Transverse colon (tissue), 4 donors: ENCODE measurements around the gene SH3RF3. TPM values are rescaled to one million over a fixed set of nuclear protein-coding genes. Genes with fewer than 3 reads are reported as not detected.

Experiments
- DNase-seq: peaks from one replicate; pipeline ENCODE4 v3.0.0-alpha.2; 2019
- H3K27ac ChIP-seq, 4 donors: fragments of 200-600 bp; sonication (generic); 2 replicates each; pipeline ENCODE4 v1.5.1; 2016 to 2018; ENCODE audit warnings: inconsistent platforms in 4 of 4
- H3K27me3 ChIP-seq: fragments of 200-600 bp; sonication (generic); 2 replicates; pipeline ENCODE4 v1.5.1; 2017; ENCODE audit warnings: inconsistent platforms
- H3K36me3 ChIP-seq, 4 donors: fragments of 200-600 bp; sonication (generic); 2 replicates each; pipeline ENCODE4 v1.5.1; 2017 to 2019; ENCODE audit warnings: inconsistent platforms in 4 of 4
- H3K4me1 ChIP-seq, 4 donors: fragments of 200-600 bp; sonication (generic); 2 replicates each; pipeline ENCODE4 v1.5.1; 2017 to 2020; ENCODE audit warnings: inconsistent platforms in 4 of 4
- H3K4me3 ChIP-seq, 4 donors: fragments of 200-600 bp; sonication (generic); 1 replicate in 1 of 4; 2 replicates in 3 of 4; pipeline versions ENCODE4 v1.5.1 to v1.6.1; 2017 to 2019; ENCODE audit warnings: inconsistent platforms in 4 of 4
- H3K9me3 ChIP-seq, 2 donors: fragments of 200-600 bp; sonication (generic); 2 replicates each; pipeline ENCODE4 v1.5.1; 2017 to 2019; ENCODE audit warnings: inconsistent platforms in 2 of 2
- CTCF ChIP-seq, 5 experiments: fragments of 200-600 bp in 3 of 5; fragments of 450-650 bp in 2 of 5; sonication (generic) in 3 of 5; IDR thresholded peaks; 1 replicate in 2 of 5; 2 replicates in 3 of 5; pipeline ENCODE4 v1.5.1; 2016 to 2017; ENCODE audit warnings: antibody characterized with exemption in 5 of 5, inconsistent platforms in 3 of 5, mild to moderate bottlenecking in 2 of 5, moderate library complexity in 1 of 5
- EP300 ChIP-seq: sonication (generic); formaldehyde crosslinking; IDR thresholded peaks from one replicate; pipeline ENCODE4 v1.6.1; 2017; ENCODE audit warnings: antibody characterized with exemption, low read depth
- POLR2A ChIP-seq: fragments of 450-650 bp; IDR thresholded peaks from one replicate; pipeline ENCODE4 v1.6.1; 2016; ENCODE audit warnings: antibody characterized with exemption, mild to moderate bottlenecking, moderate library complexity
- POLR2AphosphoS5 ChIP-seq, 3 donors: sonication (generic); formaldehyde crosslinking; IDR thresholded peaks; one replicate each; pipeline ENCODE4 v1.6.1; 2016; ENCODE audit warnings: antibody characterized with exemption in 3 of 3
- WGBS, 2 donors: methylation state at CpG; one replicate each; pipeline ENCODE4 v1.1.5; 2018; ENCODE audit warnings: low coverage in 1 of 2; 5-methylcytosine and 5-hydroxymethylcytosine counted together
- in situ Hi-C, 4 donors: fragments of 200-750 bp; cut with MboI; loops; one replicate each; pipeline versions ENCODE4 v1.15.0 to v1.15.1; 2017; ENCODE audit warnings: low sequenced_read_pairs in 3 of 4, low pct_ligation_motif_present in 1 of 4, low pct_unique_long_range_greater_than_20kb in 1 of 4
- intact Hi-C: fragments of 100-400 bp; cut with DNase I; formaldehyde crosslinking; loops from one replicate; pipeline ENCODE4 v1.15.1; 2023; ENCODE audit warnings: low total_unique reads
- total RNA-seq, 4 donors: library from RNA; depleted of rRNA; stranded (reverse); fragments of >200 nt; gene quantifications; one replicate each; pipeline ENCODE4 v1.1.0, GENCODE V29; 2016

Gene SH3RF3
- total RNA-seq, 4 donors from 2014 or later = 1.9 to 8.8 (median 2.9) TPM

GRCh38 chr2:109351164-109351756 lies 222.3 kb downstream of the SH3RF3 start:
- intact Hi-C loops (no loop called here), in situ Hi-C loops (no loop called here)
- no peaks in the 10 kb centered on the region for H3K27me3 ChIP-seq
- 40% methylated on average over 9 of the region's 9 CpGs; no CpG with 5 or more reads in 1 of the 2 donors for WGBS, 2 donors
- H3K36me3 ChIP-seq = no peaks in the 10 kb centered on the region
- TF ChIP-seq POLR2AphosphoS5 (IDR thresholded peaks at IDR 0.05) (no peak), CTCF (IDR thresholded peaks at IDR 0.05) (no peak), EP300 (no peak), POLR2A (no peak)
- DNase-seq = peak; percentile 39
- H3K9me3 ChIP-seq = no peaks in the 10 kb centered on the region
- peak overlapping the region in 1 of 4 donors; percentile 27 for H3K27ac ChIP-seq
- H3K4me3 ChIP-seq = no peak overlapping the region
- peaks cover 10 to 22% (median 15%) of the 10 kb centered on the region in 4 donors for H3K4me1 ChIP-seq

GRCh38 chr2:109352056-109352897 lies 223.3 kb downstream of the SH3RF3 start:
- intact Hi-C loops = no loop called here
- WGBS, 2 donors = 66 to 76% methylated on average over 3 to 19 of the region's 20 CpGs
- Histone ChIP-seq H3K36me3 (no peaks in the 10 kb centered on the region), H3K27ac (no peak overlapping the region), H3K9me3 (no peaks in the 10 kb centered on the region), H3K27me3 (no peaks in the 10 kb centered on the region), H3K4me1 (peaks cover 10 to 22% (median 15%) of the 10 kb centered on the region in 4 donors), H3K4me3 (no peak overlapping the region)
- TF ChIP-seq POLR2A (no peak), POLR2AphosphoS5 (IDR thresholded peaks at IDR 0.05) (no peak), EP300 (no peak), CTCF (IDR thresholded peaks at IDR 0.05) (no peak)
- DNase-seq = no peak
- in situ Hi-C loops = no loop called here

DNA sequence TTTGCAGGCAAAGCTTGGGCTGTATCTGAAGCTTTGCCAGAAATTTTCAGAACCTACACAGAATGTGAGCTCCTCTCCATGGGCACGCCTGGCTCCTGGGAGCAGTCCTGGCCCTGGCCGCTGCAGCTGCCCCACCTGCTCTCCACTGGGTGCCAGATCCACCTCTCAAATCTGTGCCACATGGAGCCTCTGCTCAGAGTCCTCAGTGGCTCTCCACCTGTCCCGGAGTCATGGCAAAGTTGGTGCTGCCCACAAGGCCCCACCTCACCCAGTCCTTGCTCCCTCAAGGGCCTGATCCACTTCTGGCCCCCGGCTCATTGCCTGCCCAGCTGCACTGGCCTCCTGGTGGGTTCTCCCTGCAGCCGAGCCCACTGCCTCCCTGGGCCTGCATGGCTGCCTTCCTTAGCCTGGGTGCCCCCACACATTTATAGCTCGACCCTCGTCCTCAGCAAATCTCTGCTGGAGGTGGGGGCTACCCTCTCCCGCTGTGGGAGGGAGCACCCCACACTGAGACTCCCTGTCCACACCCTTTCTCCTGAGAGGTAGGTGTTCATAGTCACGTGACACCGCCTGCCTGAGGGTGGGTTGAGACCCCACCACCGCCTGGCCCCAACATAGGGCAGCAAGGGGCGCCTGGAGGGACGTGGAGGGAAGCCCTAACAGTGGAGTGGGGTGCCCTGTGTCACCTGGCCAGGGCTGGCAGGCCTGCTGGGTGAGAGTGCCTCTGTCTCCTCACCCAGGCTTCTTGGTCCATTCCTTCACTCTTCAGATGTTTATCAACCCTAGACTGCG lies 224.1 kb downstream of the SH3RF3 start:
- Histone ChIP-seq H3K4me1 (peaks cover 10 to 22% (median 15%) of the 10 kb centered on the region in 4 donors), H3K27ac (no peak overlapping the region), H3K27me3 (no peaks in the 10 kb centered on the region), H3K36me3 (no peaks in the 10 kb centered on the region), H3K9me3 (no peaks in the 10 kb centered on the region), H3K4me3 (no peak overlapping the region)
- no peak for TF ChIP-seq CTCF (IDR thresholded peaks at IDR 0.05)
- no peak for TF ChIP-seq POLR2A
- no peak for TF ChIP-seq POLR2AphosphoS5 (IDR thresholded peaks at IDR 0.05)
- TF ChIP-seq EP300 = no peak
- no peak for DNase-seq
- 77 to 89% methylated on average over 6 to 13 of the region's 14 CpGs for WGBS, 2 donors
- in situ Hi-C loops (no loop called here), intact Hi-C loops (no loop called here)
